ENCODE results near the gene ADIG.

The ADIG gene

DNA sequence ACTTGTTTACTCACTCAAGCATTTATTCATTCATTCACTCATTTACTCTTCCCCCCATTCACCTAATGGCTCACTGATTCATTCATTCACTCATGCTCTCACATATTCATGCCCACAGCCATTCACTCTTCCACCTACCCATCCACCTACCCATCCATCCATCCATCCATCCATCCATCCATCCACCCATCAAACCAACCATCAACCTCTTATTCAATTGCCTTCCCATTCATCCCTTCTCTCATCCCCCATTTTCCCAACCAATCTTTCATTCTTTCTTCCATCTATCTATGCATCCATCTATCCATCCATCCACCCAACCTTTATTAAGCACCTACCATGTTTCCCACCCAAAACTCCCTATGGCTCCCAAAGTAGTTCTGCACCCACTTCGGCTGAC lies 19.1 kb downstream of the ADIG start:
- TF ChIP-seq, protein P1, sequence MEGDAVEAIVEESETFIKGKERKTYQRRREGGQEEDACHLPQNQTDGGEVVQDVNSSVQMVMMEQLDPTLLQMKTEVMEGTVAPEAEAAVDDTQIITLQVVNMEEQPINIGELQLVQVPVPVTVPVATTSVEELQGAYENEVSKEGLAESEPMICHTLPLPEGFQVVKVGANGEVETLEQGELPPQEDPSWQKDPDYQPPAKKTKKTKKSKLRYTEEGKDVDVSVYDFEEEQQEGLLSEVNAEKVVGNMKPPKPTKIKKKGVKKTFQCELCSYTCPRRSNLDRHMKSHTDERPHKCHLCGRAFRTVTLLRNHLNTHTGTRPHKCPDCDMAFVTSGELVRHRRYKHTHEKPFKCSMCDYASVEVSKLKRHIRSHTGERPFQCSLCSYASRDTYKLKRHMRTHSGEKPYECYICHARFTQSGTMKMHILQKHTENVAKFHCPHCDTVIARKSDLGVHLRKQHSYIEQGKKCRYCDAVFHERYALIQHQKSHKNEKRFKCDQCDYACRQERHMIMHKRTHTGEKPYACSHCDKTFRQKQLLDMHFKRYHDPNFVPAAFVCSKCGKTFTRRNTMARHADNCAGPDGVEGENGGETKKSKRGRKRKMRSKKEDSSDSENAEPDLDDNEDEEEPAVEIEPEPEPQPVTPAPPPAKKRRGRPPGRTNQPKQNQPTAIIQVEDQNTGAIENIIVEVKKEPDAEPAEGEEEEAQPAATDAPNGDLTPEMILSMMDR (IDR thresholded peaks at IDR 0.05; ENCODE audit: low read depth, low read length): no peak
- no peak overlapping the region for H3K4me3 ChIP-seq (ENCODE audit: low read depth, low read length)
- no peak for DNase-seq (ENCODE audit: low read depth, low spot score)
- in situ Hi-C loops (cut with HindIII; ENCODE audit: low sequenced_read_pairs): no loop called here

DNA sequence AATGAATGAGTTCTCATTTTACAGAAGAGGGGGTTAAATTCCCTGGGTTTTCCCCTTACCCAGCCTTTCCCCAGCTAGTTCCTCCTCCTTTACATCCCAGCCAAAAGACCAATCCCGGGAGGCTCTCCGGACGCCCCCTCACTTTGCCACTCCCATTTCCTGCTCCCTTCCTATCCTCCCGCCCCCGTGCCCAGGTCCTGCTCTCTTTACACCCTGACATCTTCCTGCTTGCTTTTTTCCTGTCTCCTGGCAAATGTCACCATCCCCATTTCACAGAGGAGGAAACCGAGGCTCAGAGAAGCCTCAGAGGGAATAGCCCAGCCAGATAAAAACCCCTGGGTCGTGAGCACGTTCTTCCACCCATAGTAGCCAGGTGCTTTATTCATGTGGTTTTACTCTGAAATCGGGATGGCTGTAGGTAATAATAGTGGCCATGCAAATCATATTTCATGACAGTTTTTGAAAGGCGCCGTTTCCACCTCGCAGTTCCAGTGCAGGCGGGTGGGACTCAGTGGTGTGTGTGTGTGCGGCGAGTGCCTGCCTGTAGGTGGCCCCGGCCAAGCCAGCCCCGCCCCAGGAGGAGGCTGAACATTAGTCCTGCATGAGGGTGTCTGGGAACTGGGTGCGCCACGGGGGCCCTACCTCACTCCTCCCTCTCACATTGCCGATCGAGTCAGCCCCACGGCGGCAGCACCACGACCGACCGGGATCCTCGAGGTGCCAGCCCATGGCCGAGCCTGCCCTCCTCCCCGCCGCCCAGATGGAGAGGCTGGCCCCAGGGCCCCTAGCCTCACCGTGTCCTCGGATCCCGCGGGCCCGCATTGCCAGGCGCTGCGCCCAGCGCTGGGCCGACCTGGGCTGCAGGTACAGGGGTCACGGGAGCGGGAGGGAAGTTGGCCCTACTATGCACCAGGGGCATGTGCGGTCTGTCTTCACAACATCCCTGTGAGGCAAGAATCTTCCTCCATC lies 20.5 kb downstream of the ADIG start, which contains the start of gene ARHGAP40:
Gene ARHGAP40, plus strand, starts transcription at position 594 of the 969 bp plus-strand sequence.
- TF ChIP-seq, protein P1 (IDR thresholded peaks at IDR 0.05; ENCODE audit: low read depth, low read length): peak; percentile 33
- in situ Hi-C loops (cut with HindIII; ENCODE audit: low sequenced_read_pairs): no loop called here
- peak within 1 kb of the TSS; percentile 16 for H3K4me3 ChIP-seq (ENCODE audit: low read depth, low read length)
- DNase-seq (ENCODE audit: low read depth, low spot score): no peak

DNA sequence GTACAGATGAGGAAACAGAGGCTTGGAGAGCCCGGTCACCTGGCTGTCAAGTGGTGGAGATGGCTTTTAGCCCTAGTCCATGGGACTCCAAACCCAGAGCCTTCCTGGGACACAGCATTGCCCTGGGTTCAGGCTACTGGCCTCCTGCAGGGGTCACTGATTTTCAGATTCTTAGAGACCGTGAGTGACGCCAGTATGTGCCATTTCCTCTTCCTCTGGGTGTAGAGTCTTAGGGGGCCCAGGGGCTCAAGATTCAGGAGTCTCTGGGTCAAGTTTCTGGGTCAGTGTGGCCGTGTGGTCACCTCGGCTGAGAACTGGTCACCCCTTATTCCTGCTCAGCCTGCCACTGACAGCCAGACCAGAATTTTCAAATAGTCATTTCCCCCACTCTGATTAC lies 21.2 kb downstream of the ADIG start:
- DNase-seq (ENCODE audit: low read depth, low spot score): no peak
- H3K4me3 ChIP-seq (ENCODE audit: low read depth, low read length): no peak overlapping the region
- TF ChIP-seq, protein P1 (IDR thresholded peaks at IDR 0.05; ENCODE audit: low read depth, low read length): no peak
- in situ Hi-C loops (cut with HindIII; ENCODE audit: low sequenced_read_pairs): no loop called here

DNA sequence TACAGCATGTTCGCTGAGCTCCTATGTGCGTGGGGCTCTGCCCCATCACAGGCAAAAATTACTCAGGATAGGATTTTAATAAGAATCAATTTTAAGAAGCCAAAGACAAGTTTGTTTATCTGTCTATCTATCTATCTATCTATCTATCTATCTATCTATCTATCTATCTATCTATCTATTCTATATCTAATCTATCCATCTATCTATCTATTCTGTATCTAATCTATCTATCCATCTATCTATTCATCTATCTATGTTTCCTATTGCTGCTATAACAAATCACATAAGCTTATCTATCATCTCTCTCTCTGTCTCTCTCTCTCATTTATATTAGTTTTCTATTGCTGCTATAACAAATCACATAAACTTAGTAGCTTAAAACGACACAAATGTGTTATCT lies 22.3 kb downstream of the ADIG start:
- DNase-seq (ENCODE audit: low read depth, low spot score): no peak
- in situ Hi-C loops (cut with HindIII; ENCODE audit: low sequenced_read_pairs): no loop called here
- no peak overlapping the region for H3K4me3 ChIP-seq (ENCODE audit: low read depth, low read length)
- TF ChIP-seq, protein P1 (IDR thresholded peaks at IDR 0.05; ENCODE audit: low read depth, low read length): no peak

DNA sequence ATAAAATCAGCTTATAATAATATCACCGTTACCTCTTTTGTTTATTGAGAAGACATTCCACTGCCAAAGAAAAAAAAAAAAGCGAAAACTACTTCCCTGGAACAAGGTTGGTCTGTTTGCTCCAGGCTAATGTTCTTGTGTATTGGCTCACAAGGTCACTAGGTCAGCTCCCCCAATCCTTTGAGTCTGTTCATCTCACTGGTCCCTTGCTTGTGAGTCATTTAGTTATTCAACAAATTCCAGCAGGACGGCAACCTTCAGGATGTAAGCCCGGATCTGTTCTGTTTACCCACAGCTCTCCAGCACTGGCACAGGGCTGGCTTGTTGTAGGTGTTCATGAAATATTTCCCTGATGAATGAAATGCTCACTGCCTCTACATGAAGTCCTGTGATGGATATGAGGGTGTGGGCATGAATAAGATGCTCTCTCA lies 23.9 kb downstream of the ADIG start:
- in situ Hi-C loops (cut with HindIII; ENCODE audit: low sequenced_read_pairs): no loop called here
- no peak overlapping the region for H3K4me3 ChIP-seq (ENCODE audit: low read depth, low read length)
- peak; percentile 30 for DNase-seq (ENCODE audit: low read depth, low spot score)
- TF ChIP-seq, protein P1 (IDR thresholded peaks at IDR 0.05; ENCODE audit: low read depth, low read length): no peak

DNA sequence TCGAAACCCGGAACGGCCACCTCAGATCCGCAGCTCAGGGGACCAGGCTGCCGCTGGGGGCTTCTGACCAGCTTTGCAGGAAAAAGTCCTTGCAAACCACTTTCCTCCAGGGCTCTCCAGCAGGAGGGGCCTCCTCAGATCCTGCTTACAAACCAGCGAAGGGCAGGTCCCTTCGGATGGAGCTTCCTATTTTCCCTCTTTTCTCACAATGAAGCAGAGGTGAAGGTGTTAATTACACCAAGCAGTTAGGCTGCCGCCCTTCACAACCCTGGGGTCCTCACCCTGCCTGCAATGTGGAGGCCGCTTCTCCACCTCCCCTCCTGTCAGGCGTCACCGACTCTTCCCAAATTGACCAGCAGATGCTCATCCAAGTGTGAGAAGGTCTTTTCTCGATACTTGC lies 26.4 kb downstream of the ADIG start:
- DNase-seq (ENCODE audit: low read depth, low spot score): no peak
- TF ChIP-seq, protein P1 (IDR thresholded peaks at IDR 0.05; ENCODE audit: low read depth, low read length): no peak
- in situ Hi-C loops (cut with HindIII; ENCODE audit: low sequenced_read_pairs): no loop called here
- H3K4me3 ChIP-seq (ENCODE audit: low read depth, low read length): no peak overlapping the region
